NOMO-1 (cell line): ENCODE results near the gene PDXP.
"Not testable (repeated sequence)": the region's sequence is repeated elsewhere in the genome, so short reads cannot be mapped to it uniquely, and the experiment has no call there.

ENCODE experiments used
- DNase-seq, 2 experiments: peaks; one replicate each; lab custom pipeline; 2025; ENCODE audit not compliant: unreplicated experiment in 2 of 2; lab: John Stamatoyannopoulos, UW

The PDXP gene

DNA sequence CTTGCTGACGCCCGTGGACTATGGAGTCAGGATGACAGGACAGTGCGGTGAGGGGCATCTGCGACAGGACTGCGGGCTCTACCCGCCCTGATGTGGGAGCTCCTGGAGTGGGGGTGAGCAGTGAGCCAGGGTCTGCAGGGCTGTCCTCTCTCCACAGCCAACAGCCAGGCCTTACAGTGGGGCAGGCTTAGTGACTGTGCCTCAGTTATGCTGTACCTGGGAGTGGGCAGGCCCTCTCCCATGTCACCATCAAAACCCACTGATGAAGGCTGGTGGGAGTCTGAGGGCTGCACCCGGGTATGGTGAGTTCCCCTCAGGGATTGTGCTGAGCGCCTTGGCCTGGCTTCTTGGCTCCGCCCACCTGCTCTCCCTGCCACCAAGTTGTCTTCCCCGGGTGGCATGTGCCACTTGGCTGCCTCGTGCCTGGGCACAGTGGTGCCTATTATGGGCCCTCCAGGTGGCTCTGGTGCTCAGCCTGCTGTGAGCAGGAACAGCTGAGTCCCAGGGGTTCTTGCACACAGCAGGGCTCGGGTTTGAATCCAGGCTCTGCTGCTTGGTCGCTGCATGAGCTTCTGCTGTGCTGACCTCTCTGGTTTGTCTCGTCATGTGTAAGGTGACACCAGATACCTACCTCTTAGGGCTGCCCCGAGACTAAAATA lies 34.2 kb downstream of the PDXP start:
- DNase-seq = no peak

DNA sequence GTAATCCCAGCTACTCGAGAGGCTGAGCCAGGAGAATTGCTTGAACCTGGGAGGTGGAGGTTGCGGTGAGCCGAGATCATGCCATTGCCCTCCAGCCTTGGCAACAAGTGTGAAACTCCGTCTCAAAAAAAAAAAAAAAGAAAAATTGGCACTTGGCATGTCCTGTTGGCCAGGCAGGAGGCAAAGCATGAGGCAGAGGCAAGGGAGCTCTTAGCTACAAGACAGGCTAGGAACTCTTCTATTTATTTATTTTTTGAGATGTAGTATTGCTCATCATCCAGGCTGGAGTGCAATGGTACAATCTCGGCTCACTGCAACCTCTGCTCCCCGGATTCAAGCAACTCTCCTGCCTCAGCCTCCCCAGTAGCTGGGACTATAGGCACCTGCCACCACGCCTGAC lies 35.6 kb downstream of the PDXP start:
- DNase-seq = not testable (repeated sequence)

- not testable (repeated sequence) for DNase-seq
These were observed 37.7 kb downstream of the PDXP start for GRCh38 chr22:37696260-37696656.

GRCh38 chr22:37696657-37697537 lies 38.4 kb downstream of the PDXP start, which contains the start of gene TRIOBP:
TSS of gene TRIOBP (plus strand) at chr22:37697048. CDS start at chr22:37701366, 4,318 bp downstream.
- peak in 1 of 2 experiments; percentile 12 for DNase-seq

DNA sequence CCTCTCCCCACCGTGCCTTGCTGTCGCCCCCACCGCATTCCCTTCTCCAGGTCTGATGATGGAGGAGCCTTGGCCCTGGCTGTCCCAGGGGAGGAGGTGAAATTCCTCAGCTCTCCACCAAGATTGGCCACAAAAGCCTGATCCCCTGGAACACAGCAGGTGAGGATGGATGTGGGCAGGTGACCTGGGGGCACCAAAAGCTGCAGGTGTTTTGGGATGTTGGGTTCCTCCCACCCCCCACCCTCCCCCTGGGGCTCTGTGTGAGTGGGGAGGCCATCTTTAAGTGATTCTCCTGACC lies 39.0 kb downstream of the PDXP start:
- DNase-seq = no peak

DNA sequence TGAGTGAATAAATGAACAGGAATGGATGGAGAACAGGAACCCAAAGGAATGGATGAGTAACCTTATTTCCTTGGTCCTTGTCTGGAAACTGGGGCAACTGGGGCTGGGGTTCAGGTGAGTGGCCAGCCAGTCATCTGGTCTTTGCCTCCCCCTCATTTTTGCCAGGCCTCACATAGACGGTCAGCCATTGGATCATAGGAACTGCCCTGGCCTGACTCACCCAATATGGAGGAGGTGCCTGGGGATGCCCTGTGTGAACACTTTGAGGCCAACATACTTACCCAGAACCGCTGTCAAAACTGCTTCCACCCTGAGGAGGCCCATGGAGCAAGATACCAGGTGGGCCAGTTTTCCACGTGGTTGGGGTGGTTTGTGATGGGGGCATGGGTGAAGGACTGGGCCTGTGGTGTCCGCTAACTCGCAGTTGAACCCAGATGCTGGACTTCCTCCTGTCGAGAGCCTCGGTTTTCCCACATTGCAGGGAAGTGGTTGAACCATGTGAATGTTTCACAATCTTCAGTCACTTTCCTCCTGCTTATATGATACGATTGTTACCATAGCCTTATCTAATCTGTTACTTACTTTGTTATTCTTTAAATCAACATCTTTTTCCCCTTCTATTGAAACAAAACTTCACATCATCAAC lies 42.7 kb downstream of the PDXP start:
- peak in 1 of 2 experiments; percentile 47 for DNase-seq

DNA sequence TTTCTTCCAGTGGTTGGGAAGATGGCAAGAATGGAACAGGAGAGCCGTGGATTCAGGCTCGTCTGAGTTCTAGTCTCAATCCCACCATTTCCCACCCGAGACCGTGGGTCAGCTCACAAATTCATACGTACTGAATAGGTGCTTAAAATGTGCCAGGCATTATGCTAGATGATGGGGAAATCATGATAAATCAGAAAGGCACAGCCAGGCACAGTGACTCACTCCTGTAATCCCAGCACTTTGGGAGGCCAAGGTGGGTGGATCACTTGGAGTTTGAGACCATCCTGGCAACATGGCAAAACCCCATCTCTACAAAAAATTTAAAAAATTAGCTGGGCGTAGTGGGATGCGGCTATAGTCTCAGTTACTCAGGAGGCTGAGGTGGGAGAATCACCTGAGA lies 45.4 kb downstream of the PDXP start:
- DNase-seq = no peak

DNA sequence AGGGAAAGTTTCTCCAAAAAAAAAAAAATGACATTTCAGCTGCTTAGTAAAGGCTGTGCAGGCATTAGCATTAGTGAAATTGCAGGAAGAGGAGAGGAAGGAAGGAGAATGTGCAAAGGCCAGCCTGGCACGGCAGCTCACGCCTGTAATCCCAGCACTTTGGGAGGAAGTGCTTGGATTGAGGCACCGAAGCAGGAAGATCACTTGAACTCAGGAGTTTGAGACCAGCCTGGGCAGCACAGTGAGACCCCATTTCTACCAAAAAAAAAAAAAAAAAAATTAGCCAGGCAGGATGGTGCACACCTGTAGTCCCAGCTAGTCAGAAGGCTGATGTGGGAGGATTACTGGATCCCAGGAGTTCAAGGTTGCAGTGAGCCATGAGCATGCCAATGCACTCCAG lies 46.1 kb downstream of the PDXP start:
- DNase-seq = no peak

DNA sequence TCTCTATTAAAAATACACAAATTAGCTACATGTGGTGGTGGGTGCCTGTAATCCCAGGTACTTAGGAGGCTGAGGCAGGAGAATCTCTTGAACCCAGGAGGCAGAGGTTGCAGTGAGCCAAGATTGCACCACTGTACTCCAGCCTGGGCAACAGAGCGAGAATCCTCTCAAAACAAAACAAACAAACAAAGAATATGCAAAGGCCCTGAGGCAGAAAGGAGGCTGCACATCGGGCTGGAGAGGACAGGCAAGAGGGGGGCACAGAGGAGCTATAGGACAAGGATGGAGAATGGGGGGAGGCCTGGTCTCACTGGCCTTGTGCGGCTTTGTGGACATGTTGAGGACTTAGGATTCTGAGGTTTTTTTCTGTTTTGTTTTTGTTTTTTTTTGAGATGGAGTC lies 46.7 kb downstream of the PDXP start:
- no peak for DNase-seq

GRCh38 chr22:37708580-37709444 lies 50.3 kb downstream of the PDXP start:
- DNase-seq = peak in 1 of 2 experiments; percentile 11

DNA sequence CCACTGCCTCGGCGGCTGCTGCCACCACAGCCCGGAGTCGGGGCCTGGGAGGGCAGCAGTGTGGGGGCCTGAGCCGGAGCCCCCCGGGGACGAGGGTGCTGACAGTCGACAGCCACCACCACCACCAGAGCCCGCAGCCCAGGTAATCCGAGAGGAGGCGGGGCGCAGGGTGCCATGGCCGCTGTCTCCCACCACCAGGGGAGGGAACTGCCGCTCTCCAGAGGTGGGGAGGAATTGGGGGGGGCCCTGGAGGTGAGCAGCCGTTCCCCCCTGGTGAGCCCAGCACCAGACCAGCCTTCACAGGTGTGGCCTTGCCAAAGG lies 50.9 kb downstream of the PDXP start:
- DNase-seq = no peak

DNA sequence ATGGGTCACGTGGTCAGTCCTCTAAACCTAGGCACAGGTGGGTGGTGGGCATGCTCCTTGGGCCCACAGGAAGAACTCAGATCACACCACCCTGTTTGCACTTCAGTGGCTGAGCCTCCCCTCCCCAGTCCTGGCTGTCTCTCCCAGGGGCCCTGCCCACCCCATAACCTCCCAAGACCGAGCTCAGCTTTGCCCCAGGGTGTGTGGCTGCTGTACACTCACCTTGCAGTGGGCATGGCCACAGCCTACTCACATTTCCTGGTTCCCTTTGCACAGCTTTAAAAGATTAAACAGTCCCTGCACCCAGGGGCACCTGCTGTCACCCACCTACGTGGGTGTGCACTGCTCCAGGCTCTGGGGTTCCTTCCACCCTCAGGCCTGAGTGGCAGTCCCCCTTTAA lies 52.2 kb downstream of the PDXP start:
- no peak for DNase-seq

GRCh38 chr22:37711490-37711889 lies 53.0 kb downstream of the PDXP start:
- no peak for DNase-seq

GRCh38 chr22:37713761-37714160 lies 55.2 kb downstream of the PDXP start:
- DNase-seq = no peak

- DNase-seq = no peak
These were observed 56.1 kb downstream of the PDXP start for GRCh38 chr22:37714634-37715033.

DNA sequence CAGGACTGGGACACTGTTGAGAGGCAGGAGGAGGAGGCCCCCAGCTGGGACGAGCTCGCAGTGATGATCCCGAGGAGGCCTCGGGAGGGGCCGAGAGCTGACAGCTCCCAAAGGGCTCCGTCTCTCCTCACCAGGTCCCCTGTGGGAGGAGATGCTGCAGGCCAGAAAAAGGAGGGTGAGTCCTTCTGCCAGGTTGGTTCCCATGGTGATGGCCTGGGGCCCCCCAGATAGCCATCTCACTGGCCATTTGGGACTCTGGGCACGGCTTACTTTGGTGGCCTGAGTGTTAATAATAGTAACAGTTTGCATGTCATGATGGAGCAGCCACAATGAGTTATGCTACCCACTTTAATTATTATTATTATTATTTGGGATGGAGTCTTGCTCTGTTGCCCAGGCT lies 57.2 kb downstream of the PDXP start:
- no peak for DNase-seq
